HG02938 (cell line): ENCODE data around the gene TCAF2.
"Not testable (repeated sequence)": the region's sequence is repeated elsewhere in the genome, so short reads cannot be mapped to it uniquely, and the experiment has no call there.

Source experiments
- ATAC-seq: cut with Tn5 transposase; IDR thresholded peaks from one replicate; pipeline ENCODE4 v1.9.1; 2021; ENCODE audit warnings: mild to moderate bottlenecking, moderate library complexity; ENCODE audit not compliant: unreplicated experiment

TCAF2 gene

GRCh38 chr7:143620646-143621045 lies at the start of gene TCAF2:
TCAF2 (plus strand) TSS chr7:143620974.
- ATAC-seq, result peak; percentile 84

GRCh38 chr7:143571501-143571900 lies 49.3 kb upstream of the TCAF2 start, which contains the start of gene CTAGE15:
CTAGE15 (plus strand) TSS chr7:143571801; CDS start chr7:143571818, 17 bp downstream.
- ATAC-seq, result not testable (repeated sequence)

- ATAC-seq, result not testable (repeated sequence)
Observed at GRCh38 chr7:143588183-143588582, 32.6 kb upstream of the TCAF2 start.

- ATAC-seq, result not testable (repeated sequence)
Observed at GRCh38 chr7:143589897-143590296, 30.9 kb upstream of the TCAF2 start.

GRCh38 chr7:143598086-143598485 lies 22.7 kb upstream of the TCAF2 start:
- not testable (repeated sequence) for ATAC-seq

GRCh38 chr7:143603549-143603948 lies 17.2 kb upstream of the TCAF2 start:
- not testable (repeated sequence) for ATAC-seq

- not testable (repeated sequence) for ATAC-seq
Observed at GRCh38 chr7:143606088-143606487, 14.7 kb upstream of the TCAF2 start.

GRCh38 chr7:143615545-143615944 lies 5.2 kb upstream of the TCAF2 start:
- not testable (repeated sequence) for ATAC-seq

GRCh38 chr7:143617204-143617603 lies 3.6 kb upstream of the TCAF2 start:
- not testable (repeated sequence) for ATAC-seq

- peak; percentile 21 for ATAC-seq
Observed at GRCh38 chr7:143620058-143620457, 716 bp upstream of the TCAF2 start.

GRCh38 chr7:143621175-143621574 lies 401 bp downstream of the TCAF2 start:
- ATAC-seq, result peak; percentile 42

- ATAC-seq, result peak; percentile 30
Observed at GRCh38 chr7:143622130-143622529, 1.4 kb downstream of the TCAF2 start.

GRCh38 chr7:143630653-143631052 lies 9.9 kb downstream of the TCAF2 start:
- not testable (repeated sequence) for ATAC-seq

GRCh38 chr7:143632506-143632905 lies 11.7 kb downstream of the TCAF2 start:
- ATAC-seq, result not testable (repeated sequence)

GRCh38 chr7:143633013-143633618 lies 12.3 kb downstream of the TCAF2 start:
- not testable (repeated sequence) for ATAC-seq

GRCh38 chr7:143635364-143636240 lies 14.8 kb downstream of the TCAF2 start:
- ATAC-seq, result not testable (repeated sequence)

- peak; percentile 66 for ATAC-seq
Observed at GRCh38 chr7:143639372-143639771, 18.6 kb downstream of the TCAF2 start.

- ATAC-seq, result not testable (repeated sequence)
Observed at GRCh38 chr7:143640528-143641189, 19.9 kb downstream of the TCAF2 start.

- not testable (repeated sequence) for ATAC-seq
Observed at GRCh38 chr7:143646598-143646997, 25.8 kb downstream of the TCAF2 start.

GRCh38 chr7:143649902-143650301 lies 29.1 kb downstream of the TCAF2 start:
- ATAC-seq, result not testable (repeated sequence)

- not testable (repeated sequence) for ATAC-seq
Observed at GRCh38 chr7:143650447-143650846, 29.7 kb downstream of the TCAF2 start.
